Astrocyte of the hippocampus (primary cell): ENCODE data around the gene PIP4K2A.
"Not testable (repeated sequence)": the region's sequence is repeated elsewhere in the genome, so short reads cannot be mapped to it uniquely, and the experiment has no call there.

ENCODE experiments used
- DNase-seq: peaks from one replicate; pipeline ENCODE4 v3.0.0; 2011; ENCODE audit warnings: low read depth, low spot score

The PIP4K2A gene

GRCh38 chr10:22714479-22715289 lies at the start of gene PIP4K2A:
TSS of gene PIP4K2A (minus strand) at chr10:22714578. CDS start at chr10:22714326, 252 bp downstream.
- DNase-seq: peak; percentile 93

- no peak for DNase-seq
Measured at GRCh38 chr10:22761569-22762220, 47.3 kb upstream of the PIP4K2A start.

GRCh38 chr10:22760025-22760424 lies 45.6 kb upstream of the PIP4K2A start:
- no peak for DNase-seq

- DNase-seq: no peak
Measured at GRCh38 chr10:22758867-22759266, 44.5 kb upstream of the PIP4K2A start.

- DNase-seq: no peak
Measured at GRCh38 chr10:22754296-22754695, 39.9 kb upstream of the PIP4K2A start.

GRCh38 chr10:22753786-22754185 lies 39.4 kb upstream of the PIP4K2A start:
- DNase-seq: no peak

GRCh38 chr10:22752272-22752889 lies 38.0 kb upstream of the PIP4K2A start:
- no peak for DNase-seq

- no peak for DNase-seq
Measured at GRCh38 chr10:22750131-22750530, 35.8 kb upstream of the PIP4K2A start.

- not testable (repeated sequence) for DNase-seq
Measured at GRCh38 chr10:22744858-22745257, 30.5 kb upstream of the PIP4K2A start.

GRCh38 chr10:22742678-22743077 lies 28.3 kb upstream of the PIP4K2A start:
- no peak for DNase-seq

GRCh38 chr10:22741631-22742030 lies 27.3 kb upstream of the PIP4K2A start:
- peak; percentile 10 for DNase-seq

- peak; percentile 36 for DNase-seq
Measured at GRCh38 chr10:22740180-22740579, 25.8 kb upstream of the PIP4K2A start.

GRCh38 chr10:22737587-22737986 lies 23.2 kb upstream of the PIP4K2A start:
- DNase-seq: peak; percentile 44

GRCh38 chr10:22736134-22736533 lies 21.8 kb upstream of the PIP4K2A start:
- DNase-seq: no peak

- DNase-seq: peak; percentile 7
Measured at GRCh38 chr10:22733992-22734391, 19.6 kb upstream of the PIP4K2A start.

- DNase-seq: no peak
Measured at GRCh38 chr10:22727663-22728062, 13.3 kb upstream of the PIP4K2A start.

- DNase-seq: no peak
Measured at GRCh38 chr10:22727112-22727511, 12.7 kb upstream of the PIP4K2A start.

GRCh38 chr10:22724773-22725172 lies 10.4 kb upstream of the PIP4K2A start:
- no peak for DNase-seq

GRCh38 chr10:22723783-22724182 lies 9.4 kb upstream of the PIP4K2A start:
- DNase-seq: no peak

GRCh38 chr10:22723343-22723779 lies 9.0 kb upstream of the PIP4K2A start:
- DNase-seq: no peak

GRCh38 chr10:22722626-22723169 lies 8.3 kb upstream of the PIP4K2A start:
- no peak for DNase-seq

GRCh38 chr10:22720667-22721066 lies 6.3 kb upstream of the PIP4K2A start:
- no peak for DNase-seq
